GM18526 (cell line): ENCODE data around the gene DYNLT4.

Experiments
- POLR2A ChIP-seq: IDR thresholded peaks from 3 replicates; pipeline ENCODE4 v1.6.1; 2011; ENCODE audit not compliant: insufficient read length; ENCODE audit errors: extremely low read depth

Gene DYNLT4

GRCh38 chr1:44803312-44804095 is 3.6 kb downstream of the DYNLT4 start:
- no peak for TF ChIP-seq POLR2A

DNA sequence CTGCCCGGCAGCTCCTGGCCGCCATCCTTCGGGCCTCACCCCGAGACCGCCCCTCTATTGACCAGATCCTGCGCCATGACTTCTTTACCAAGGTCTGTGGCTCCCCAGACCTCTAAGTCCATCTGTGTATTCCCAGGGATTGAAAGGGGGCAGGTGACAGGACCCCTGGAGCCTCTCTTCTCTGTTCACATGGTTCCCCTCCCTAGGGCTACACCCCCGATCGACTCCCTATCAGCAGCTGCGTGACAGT is 4.2 kb downstream of the DYNLT4 start:
- no peak for TF ChIP-seq POLR2A

- TF ChIP-seq POLR2A = no peak
These were observed 4.7 kb downstream of the DYNLT4 start for GRCh38 chr1:44802306-44803061.

DNA sequence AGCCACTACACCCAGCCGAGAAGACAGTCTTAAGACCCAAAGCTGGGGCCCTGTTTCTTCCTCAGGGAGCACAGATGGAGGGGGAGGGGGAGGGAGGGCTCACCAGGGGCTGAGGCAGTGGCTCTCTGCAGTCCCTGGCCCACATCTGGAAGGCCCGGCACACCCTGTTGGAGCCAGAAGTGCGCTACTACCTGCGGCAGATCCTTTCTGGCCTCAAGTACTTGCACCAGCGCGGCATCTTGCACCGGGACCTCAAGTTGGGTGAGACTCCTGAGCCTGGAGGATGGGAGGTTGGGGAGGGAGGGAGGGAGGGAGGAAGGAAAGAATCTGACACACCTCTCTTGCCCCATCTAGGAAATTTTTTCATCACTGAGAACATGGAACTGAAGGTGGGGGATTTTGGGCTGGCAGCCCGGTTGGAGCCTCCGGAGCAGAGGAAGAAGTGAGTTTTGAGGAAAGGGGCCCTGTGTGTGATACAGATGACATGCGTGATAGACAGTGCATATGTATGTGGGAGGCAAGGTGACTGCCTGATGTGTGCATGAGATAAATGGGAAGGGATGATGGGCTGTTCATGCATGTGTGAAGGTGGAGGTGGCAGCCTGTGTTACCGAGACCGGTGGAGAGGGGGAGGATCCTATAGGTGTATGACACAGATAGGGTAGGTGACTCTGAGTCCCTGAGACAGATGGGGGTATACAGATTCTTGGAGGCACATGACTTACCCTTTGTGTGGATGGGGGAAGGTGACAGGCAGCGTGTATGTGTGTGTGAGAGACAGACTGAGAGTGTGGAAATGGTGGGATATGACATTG is 5.5 kb downstream of the DYNLT4 start:
- no peak for TF ChIP-seq POLR2A

- peak; percentile 93 for TF ChIP-seq POLR2A
These were observed 7.2 kb downstream of the DYNLT4 start, which contains the start of gene PLK3 for GRCh38 chr1:44799770-44800584. TSS of gene PLK3 (plus strand) at chr1:44800377. CDS start at chr1:44800464, 87 bp downstream.

DNA sequence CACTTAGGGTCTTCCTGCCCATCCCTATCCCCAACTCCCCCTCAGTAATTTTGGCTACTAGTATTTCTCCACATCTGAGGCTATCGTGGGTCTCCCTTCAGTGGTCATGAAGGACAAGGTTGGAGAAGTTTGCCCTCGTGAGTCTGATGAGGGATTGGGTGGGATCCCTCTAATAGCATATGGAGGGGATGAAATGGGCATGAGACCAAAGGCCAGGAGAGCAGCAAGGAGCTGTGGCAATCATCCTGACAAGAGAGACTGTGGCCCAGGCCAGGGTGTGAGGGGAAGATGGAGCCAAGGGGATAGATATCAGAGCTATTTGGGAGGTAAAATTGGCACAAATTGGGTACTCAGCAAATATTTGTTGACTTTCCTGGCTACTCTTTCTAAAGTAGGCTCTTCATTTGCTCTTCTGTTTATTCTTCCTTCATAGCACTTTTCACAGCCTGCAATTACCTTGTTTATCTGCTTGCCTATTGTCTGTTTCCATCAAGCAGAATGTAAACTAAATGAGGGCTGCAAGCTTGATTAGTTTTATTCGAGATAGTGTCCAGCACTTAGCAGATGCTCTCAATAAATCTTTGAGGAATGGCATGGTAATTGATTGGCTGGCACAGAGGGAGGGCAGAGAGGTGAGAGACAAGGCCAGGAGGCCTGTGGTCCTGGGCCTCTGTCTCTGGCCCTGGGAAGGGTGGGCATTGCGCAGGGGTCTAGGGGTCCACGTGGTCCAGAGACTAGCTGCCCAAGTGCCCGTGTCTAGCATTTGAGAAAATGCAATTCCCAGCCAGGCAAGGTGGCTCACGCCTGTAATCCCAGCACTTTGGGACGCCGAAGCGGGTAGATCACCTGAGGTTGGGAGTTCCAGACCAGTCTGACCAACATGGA is 8.4 kb downstream of the DYNLT4 start:
- no peak for TF ChIP-seq POLR2A

- no peak for TF ChIP-seq POLR2A
These were observed 14.2 kb downstream of the DYNLT4 start for GRCh38 chr1:44792736-44793502.

DNA sequence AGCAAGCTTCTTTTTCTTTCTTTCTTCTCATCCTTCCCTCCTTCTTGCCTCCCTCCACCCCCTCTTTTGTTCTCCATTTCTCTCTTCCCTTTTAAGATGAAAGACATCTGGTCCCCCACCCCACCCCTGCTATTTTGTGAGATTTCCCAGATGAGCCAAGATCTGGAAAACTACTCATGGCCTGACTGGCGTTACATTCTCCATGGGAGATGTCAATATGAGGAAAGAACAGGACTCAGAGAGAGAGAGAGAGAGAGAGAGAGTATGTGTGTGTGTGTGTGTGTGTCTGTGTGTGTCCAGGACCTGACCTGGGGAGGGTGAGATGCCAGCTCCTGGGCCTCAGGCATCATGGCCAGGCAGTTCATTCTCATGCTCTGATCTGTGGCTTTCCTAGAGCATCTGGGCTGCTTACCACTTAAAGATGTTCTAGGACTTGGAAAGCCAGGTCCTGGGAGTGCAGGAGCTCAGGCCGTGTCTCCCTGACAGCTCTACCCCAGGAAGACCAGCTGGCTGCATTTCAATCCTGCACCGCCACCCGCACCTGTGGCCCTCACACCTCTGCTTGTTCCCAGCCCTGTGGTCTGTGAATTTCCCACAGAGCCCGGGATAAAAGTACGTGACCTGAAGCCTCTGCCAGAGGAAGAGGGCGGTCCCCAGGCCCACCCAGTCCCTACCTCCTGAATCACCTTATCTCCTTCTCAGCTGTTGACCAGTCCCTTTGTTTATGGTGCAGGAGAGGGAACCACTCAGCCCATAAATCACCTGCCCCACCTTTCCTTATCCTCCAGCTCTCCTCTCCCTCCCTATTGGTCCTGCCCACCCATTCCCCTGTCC is 16.0 kb downstream of the DYNLT4 start:
- no peak for TF ChIP-seq POLR2A

- TF ChIP-seq POLR2A = no peak
These were observed 18.9 kb downstream of the DYNLT4 start, which contains the start of gene BEST4 for GRCh38 chr1:44788120-44788860. TSS of gene BEST4 (minus strand) at chr1:44788170. CDS start at chr1:44787705, 465 bp downstream.

GRCh38 chr1:44787506-44787905 is 19.6 kb downstream of the DYNLT4 start:
- TF ChIP-seq POLR2A = no peak

DNA sequence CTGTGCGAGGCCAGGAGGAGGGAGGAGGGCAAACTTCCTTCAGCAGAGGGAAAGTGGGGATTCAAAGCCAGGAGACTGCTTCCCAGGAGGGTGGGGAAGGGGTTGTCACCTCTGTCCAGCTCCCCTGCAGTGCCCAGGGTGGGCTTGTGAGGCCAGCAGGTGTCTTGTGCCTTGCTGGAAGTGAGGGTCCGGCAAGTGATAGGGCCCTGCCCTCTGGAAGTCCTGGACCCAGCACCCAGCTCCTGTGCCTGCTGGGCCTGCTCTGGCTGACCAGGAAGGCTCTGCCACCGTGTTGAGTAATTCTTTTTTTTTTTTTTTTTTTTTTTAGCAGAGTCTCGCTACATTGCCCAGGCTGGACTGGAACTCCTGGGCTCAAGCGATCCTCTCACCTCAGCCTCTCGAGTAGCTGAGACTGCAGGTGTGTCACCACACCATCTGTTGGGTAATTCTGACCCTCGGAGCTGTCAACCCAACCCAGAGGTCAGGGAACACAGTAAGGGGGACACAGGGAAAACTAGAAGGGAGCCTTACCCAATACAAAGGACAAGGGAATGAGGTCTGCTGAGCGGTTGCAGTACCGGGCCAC is 20.2 kb downstream of the DYNLT4 start:
- no peak for TF ChIP-seq POLR2A
